ENCODE data around the gene ARL8B. TPM values are rescaled to one million over a fixed set of nuclear protein-coding genes. Genes with fewer than 3 reads are reported as not detected.

ARL8B gene
- total RNA-seq, 2 experiments from 2014 or later = 41.0 to 44.0 TPM

DNA sequence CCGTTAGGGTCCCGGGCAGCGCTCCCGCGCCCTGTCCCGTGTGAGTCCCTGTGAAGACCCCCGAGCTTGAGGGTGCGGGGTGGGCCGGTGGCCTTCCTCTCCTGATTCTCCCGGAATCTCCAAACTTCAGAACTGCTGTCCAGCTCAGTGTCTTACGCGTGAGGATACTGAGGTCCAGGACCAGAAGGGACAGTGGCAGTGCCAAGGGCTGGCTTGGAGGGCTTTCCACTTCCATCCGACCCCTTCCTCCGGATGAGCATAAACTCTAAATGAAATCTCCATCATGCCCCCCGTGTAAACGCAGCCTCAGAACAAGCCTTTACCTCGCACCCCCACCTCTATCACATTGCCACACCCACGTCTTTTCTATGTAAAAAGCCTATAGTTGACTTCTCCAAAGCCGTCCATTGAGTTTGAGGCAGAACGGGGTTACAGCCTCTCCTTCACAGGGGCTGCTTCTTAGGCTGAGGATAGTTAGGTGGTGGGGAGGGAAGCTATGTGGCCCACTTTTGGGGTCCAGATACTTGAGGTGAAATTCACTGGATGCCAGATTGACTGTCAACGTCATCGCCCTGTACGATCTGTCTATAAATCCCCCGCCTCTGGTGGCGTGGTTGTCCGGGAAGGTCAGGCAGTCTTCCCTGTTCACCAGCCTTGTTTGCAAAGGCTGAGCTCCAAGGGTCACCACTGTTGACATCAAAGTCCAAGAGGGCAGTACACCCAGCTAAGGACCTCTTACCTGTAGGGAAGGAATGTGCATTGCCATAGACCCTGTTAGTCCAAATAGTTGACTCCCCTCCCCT lies 66.5 kb downstream of the ARL8B start:
- no peaks in the 10 kb centered on the region for H3K27me3 Mint-ChIP-seq (ENCODE audit: low read depth)
- ChIA-PET CTCF (interaction anchor here (1.2 to 3.3 kb wide), 5 partner anchors 9 to 477 kb away, joined by 3 to 19 read pairs (median 5); partner anchors contain the start of gene ARL8B), POLR2A (interaction anchor here (0.9 to 3.9 kb wide), 9 partner anchors 9 to 354 kb away, joined by 3 to 56 read pairs (median 4); partner anchors contain the start of gene ARL8B)
- H3K27ac Mint-ChIP-seq = peak overlapping the region; percentile 99
- H3K9me3 Mint-ChIP-seq (ENCODE audit: insufficient read depth) = no peaks in the 10 kb centered on the region
- peak overlapping the region; percentile 87 for H3K4me3 Mint-ChIP-seq
- peak; percentile 9 for ATAC-seq
- peaks cover 38% of the 10 kb centered on the region for H3K36me3 Mint-ChIP-seq (ENCODE audit: low read depth)
- H3K4me1 Mint-ChIP-seq (ENCODE audit: low read depth) = peaks cover 41% of the 10 kb centered on the region
- DNase-seq = peak; percentile 63

DNA sequence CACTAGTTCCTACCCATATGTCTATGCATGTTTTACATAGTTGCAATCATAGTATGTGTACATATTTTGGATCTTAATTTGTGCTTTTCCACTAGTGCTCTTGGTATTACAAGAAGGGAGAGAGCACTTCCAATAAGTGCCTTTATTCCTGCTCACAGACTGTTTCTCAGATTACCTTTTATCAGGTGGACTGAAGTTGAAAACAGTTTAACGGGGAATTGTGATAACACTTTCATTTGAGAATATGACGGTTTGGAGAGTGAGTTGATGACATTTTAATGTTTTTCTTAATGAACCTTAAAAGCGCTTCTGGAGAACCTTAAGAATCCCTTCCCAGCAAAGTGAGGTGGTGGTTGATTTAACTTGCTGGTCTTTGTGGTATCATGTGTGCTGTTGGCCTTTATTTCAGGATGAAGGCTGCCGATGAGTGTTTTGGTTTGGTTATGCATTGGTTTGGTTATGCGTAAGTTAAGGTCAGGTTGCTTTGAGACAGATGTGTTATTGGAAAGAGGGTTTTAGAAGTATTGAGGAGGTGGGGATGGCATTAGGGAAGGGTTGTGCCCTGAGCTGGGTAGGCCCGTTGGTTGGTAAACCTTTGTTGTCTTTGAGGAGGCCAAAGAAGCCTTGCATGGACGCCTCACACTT lies 68.2 kb downstream of the ARL8B start:
- Mint-ChIP-seq H3K4me1 (ENCODE audit: low read depth) (peaks cover 57% of the 10 kb centered on the region), H3K4me3 (peak overlapping the region; percentile 87), H3K9me3 (ENCODE audit: insufficient read depth) (no peaks in the 10 kb centered on the region), H3K27me3 (ENCODE audit: low read depth) (no peaks in the 10 kb centered on the region), H3K36me3 (ENCODE audit: low read depth) (peaks cover 50% of the 10 kb centered on the region), H3K27ac (peak overlapping the region; percentile 83)
- no peak for ATAC-seq
- ChIA-PET POLR2A (interaction anchor here (3.5 kb wide), 1 partner anchor 7 kb away, joined by 56 read pairs; no protein-coding TSS in a partner anchor), CTCF (interaction anchor here (0.6 kb wide), 1 partner anchor 12 kb away, joined by 3 read pairs; no protein-coding TSS in a partner anchor)
- no peak for DNase-seq

DNA sequence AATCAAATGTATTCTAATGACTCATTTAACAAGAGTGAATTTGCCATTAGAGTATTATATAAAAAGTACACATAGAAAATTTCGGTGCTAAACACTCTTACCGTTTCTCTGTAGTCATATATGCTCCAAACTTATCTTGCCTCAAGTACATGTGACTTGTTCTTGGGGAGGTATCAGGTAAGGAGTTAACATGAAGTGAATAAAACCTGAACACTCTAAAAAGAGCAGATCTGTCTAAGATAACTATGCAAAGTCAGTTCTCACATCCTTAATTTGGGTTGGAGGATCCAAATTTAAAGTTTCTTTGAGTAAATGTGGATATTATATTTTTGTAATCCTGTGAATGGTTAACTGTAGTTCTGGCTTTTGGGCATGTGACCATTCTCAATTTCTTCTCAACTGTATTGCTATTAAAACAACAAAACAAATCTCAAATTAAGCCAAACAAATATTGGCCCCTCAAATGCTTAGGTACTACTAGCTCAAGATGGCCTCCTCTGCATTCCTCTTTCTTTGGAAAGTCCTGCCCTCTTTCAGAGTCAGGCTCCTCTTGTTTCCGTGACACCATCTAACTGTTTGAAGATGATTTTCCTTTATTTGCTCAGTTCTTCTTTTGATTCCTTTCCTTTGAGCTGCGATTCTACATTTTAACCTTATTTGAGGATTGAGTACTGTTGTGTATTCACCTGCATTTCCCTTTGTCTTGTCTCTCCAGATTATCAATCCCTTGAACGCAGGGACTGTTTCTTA lies 69.6 kb downstream of the ARL8B start:
- ATAC-seq (no peak), DNase-seq (no peak)
- H3K4me3 Mint-ChIP-seq = peak overlapping the region; percentile 56
- POLR2A ChIA-PET = interaction anchor here (1.1 kb wide), 1 partner anchor 10 kb away, joined by 7 read pairs; no protein-coding TSS in a partner anchor
- peaks cover 63% of the 10 kb centered on the region for H3K4me1 Mint-ChIP-seq (ENCODE audit: low read depth)
- CTCF ChIA-PET = interaction anchor here (0.9 to 2.5 kb wide), 5 partner anchors 10 to 480 kb away, joined by 4 to 10 read pairs (median 7); no protein-coding TSS in a partner anchor
- no peaks in the 10 kb centered on the region for H3K27me3 Mint-ChIP-seq (ENCODE audit: low read depth)
- H3K36me3 Mint-ChIP-seq (ENCODE audit: low read depth) = peaks cover 64% of the 10 kb centered on the region
- H3K9me3 Mint-ChIP-seq (ENCODE audit: insufficient read depth) = no peaks in the 10 kb centered on the region
- peak overlapping the region; percentile 75 for H3K27ac Mint-ChIP-seq

DNA sequence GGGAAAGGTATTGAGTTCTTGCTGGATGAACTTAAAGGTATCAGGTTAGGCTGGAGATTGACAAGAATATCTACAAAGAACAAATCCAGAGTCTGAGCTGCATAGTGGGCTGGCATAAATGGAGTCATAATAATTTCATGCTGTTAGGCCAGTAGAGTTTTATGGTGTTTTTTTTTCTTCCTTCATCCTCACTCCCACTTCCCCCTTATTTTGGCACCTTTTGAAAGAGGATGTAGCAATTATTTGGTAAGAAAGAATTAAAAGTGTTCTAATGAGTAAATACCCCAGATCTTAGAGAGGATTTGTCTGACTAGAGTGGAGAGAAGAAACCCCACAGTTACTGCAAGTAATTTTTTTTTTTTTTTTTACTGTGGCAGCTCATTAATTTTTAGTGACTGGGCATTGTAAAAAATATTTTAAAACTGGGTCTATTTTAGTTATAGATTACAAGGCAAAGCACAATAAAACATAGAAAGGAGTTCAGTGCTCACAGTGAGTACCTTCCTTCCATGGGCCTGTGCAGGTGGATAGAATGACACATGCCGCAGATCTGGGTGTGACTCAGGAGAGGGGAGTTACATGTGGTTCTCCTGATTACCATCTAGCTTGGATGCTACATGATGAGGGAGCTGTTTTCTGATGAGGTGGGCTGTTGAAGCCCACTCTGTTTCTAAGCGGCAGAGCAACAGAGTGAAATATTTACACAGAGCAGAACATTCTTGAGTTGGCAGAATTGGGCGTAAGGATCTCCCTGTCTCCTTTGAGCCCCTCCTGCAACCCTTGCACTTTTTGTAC lies 70.7 kb downstream of the ARL8B start:
- Mint-ChIP-seq H3K4me3 (peak overlapping the region; percentile 56), H3K27ac (peak overlapping the region; percentile 75), H3K9me3 (ENCODE audit: insufficient read depth) (no peaks in the 10 kb centered on the region), H3K27me3 (ENCODE audit: low read depth) (no peaks in the 10 kb centered on the region), H3K4me1 (ENCODE audit: low read depth) (peaks cover 69% of the 10 kb centered on the region), H3K36me3 (ENCODE audit: low read depth) (peaks cover 74% of the 10 kb centered on the region)
- ChIA-PET POLR2A (no interaction called here), CTCF (interaction anchor here (0.9 to 2.7 kb wide), 6 partner anchors 9 to 481 kb away, joined by 4 to 10 read pairs (median 8); no protein-coding TSS in a partner anchor)
- ATAC-seq (no peak), DNase-seq (no peak)

DNA sequence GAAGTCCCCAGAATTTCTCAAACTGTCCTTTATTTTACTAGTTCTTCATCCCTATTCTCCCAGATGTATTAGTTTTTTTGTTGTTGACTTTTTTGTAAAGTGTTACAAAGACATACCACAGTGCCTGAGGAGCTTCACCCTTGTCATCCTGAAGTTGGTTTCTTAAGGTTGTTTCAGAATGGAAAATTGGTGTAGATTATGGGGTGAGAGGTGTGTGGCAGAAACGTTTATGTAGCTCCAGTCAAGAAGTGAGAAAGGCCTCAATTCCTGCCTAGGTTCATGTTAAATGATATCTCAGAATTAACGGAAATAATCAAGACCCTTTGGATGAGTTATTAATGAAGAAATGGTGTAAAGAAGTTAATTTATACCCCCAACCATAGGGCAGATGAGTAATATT lies 72.2 kb downstream of the ARL8B start:
- no peak for DNase-seq
- Mint-ChIP-seq H3K4me3 (no peak overlapping the region), H3K4me1 (ENCODE audit: low read depth) (peaks cover 84% of the 10 kb centered on the region), H3K36me3 (ENCODE audit: low read depth) (peaks cover 77% of the 10 kb centered on the region), H3K9me3 (ENCODE audit: insufficient read depth) (no peaks in the 10 kb centered on the region), H3K27ac (peak overlapping the region; percentile 71), H3K27me3 (ENCODE audit: low read depth) (no peaks in the 10 kb centered on the region)
- ATAC-seq = peak; percentile 28
- POLR2A ChIA-PET = interaction anchor here (1.0 to 1.3 kb wide), 2 partner anchors 8 to 214 kb away, joined by 3 to 5 read pairs; no protein-coding TSS in a partner anchor
- CTCF ChIA-PET = interaction anchor here (0.6 to 2.7 kb wide), 5 partner anchors 33 to 483 kb away, joined by 3 to 10 read pairs (median 8); no protein-coding TSS in a partner anchor

DNA sequence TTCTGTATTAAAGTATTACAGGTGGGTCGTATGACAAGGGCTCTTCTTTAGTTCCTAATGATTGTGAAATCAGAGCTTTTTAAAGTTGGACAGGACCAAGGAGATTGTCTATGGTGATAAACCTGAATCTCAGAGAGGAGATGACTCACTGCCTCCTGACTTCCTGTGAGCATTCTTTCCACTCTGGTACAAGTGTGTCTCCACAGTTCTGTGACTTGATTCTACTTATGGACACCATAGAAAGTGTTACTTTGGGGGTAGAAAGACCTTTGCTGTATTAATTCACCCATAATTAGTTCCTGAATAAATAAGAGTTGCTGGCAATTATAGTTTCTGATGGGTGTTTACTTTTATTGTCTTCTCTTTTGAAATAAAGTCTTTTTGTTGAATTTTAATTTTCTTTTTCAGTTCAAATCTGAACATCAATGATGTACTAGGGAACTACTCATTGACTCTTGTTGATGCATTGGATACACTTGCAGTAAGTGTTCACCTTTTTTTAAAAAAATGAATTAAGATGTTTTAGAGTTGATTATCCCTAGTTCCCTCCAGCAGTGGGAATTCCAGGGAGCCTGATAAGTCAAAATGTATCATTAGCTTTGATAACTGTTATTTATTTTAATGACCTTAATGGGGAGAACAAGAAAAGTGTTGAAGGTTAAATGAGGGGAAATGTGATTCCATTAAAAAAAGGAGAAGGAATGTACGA lies 72.9 kb downstream of the ARL8B start:
- DNase-seq (peak; percentile 70), ATAC-seq (peak; percentile 70)
- no peaks in the 10 kb centered on the region for H3K27me3 Mint-ChIP-seq (ENCODE audit: low read depth)
- H3K27ac Mint-ChIP-seq = peak overlapping the region; percentile 71
- ChIA-PET POLR2A (interaction anchor here (0.5 to 1.0 kb wide), 3 partner anchors 8 to 73 kb away, joined by 3 to 4 read pairs (median 3); partner anchors contain the start of gene ARL8B), CTCF (interaction anchor here (0.6 to 2.7 kb wide), 4 partner anchors 33 to 484 kb away, joined by 3 to 10 read pairs (median 6); no protein-coding TSS in a partner anchor)
- peaks cover 88% of the 10 kb centered on the region for H3K4me1 Mint-ChIP-seq (ENCODE audit: low read depth)
- peak overlapping the region; percentile 19 for H3K4me3 Mint-ChIP-seq
- H3K9me3 Mint-ChIP-seq (ENCODE audit: insufficient read depth) = no peaks in the 10 kb centered on the region
- peaks cover 78% of the 10 kb centered on the region for H3K36me3 Mint-ChIP-seq (ENCODE audit: low read depth)

DNA sequence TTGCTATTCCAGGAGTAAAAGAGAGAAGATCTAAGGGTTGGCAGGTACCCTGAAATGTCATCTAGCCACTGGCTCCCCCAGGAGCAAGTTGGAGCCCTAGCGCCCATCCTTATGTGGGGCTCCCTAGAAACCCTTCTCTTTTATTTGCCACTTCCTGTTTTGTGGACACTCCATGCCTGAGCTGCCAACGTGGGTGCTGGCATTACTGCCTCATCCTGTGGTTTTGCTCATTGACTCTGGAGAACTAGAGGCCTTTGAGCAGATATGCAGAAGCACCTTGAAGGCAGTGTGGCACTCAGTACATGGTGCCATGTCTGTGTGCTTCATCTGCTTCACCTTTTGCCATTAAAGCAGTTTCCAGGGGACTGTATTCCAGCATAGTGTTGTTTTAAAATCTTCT lies 73.5 kb downstream of the ARL8B start:
- Mint-ChIP-seq H3K27me3 (ENCODE audit: low read depth) (no peaks in the 10 kb centered on the region), H3K27ac (peak overlapping the region; percentile 84), H3K4me3 (peak overlapping the region; percentile 9), H3K36me3 (ENCODE audit: low read depth) (peaks cover 77% of the 10 kb centered on the region), H3K4me1 (ENCODE audit: low read depth) (peaks cover 86% of the 10 kb centered on the region), H3K9me3 (ENCODE audit: insufficient read depth) (no peaks in the 10 kb centered on the region)
- POLR2A ChIA-PET = interaction anchor here (0.6 to 1.0 kb wide), 2 partner anchors 73 to 410 kb away, joined by 3 to 4 read pairs; partner anchors contain the start of gene ARL8B
- CTCF ChIA-PET = interaction anchor here (1.8 to 3.7 kb wide), 2 partner anchors 8 to 484 kb away, joined by 8 to 19 read pairs; partner anchors contain the start of gene EDEM1
- ATAC-seq (peak; percentile 6), DNase-seq (peak; percentile 43)

DNA sequence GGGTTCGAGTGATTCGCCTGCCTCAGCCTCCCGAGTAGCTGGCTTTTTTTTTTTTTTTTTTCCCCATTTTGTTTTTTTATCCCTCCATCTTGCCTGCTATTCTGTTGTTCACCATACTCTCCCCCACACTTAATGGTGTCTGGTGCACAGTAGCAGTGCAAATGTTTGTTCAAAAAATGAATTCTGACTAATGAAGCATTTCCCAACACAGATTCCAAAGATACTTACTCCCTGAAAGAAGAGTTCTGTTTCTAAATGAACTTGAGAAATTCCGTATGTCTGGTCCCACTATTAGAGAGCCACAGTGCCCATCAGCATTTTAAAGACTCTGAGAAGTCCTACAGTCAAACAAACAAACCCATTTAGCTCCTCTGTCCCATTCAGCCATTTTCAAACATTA lies 74.9 kb downstream of the ARL8B start:
- ChIA-PET POLR2A (interaction anchor here (0.6 to 3.6 kb wide), 7 partner anchors 9 to 893 kb away, joined by 3 to 56 read pairs (median 4); partner anchors contain the start of genes BHLHE40 and EDEM1), CTCF (interaction anchor here (0.9 to 3.7 kb wide), 9 partner anchors 9 to 485 kb away, joined by 3 to 19 read pairs (median 5); partner anchors contain the start of gene EDEM1)
- no peak for ATAC-seq
- peaks cover 79% of the 10 kb centered on the region for H3K4me1 Mint-ChIP-seq (ENCODE audit: low read depth)
- no peaks in the 10 kb centered on the region for H3K27me3 Mint-ChIP-seq (ENCODE audit: low read depth)
- H3K36me3 Mint-ChIP-seq (ENCODE audit: low read depth) = peaks cover 80% of the 10 kb centered on the region
- no peaks in the 10 kb centered on the region for H3K9me3 Mint-ChIP-seq (ENCODE audit: insufficient read depth)
- DNase-seq = no peak
- H3K27ac Mint-ChIP-seq = peak overlapping the region; percentile 84
- peak overlapping the region; percentile 46 for H3K4me3 Mint-ChIP-seq

DNA sequence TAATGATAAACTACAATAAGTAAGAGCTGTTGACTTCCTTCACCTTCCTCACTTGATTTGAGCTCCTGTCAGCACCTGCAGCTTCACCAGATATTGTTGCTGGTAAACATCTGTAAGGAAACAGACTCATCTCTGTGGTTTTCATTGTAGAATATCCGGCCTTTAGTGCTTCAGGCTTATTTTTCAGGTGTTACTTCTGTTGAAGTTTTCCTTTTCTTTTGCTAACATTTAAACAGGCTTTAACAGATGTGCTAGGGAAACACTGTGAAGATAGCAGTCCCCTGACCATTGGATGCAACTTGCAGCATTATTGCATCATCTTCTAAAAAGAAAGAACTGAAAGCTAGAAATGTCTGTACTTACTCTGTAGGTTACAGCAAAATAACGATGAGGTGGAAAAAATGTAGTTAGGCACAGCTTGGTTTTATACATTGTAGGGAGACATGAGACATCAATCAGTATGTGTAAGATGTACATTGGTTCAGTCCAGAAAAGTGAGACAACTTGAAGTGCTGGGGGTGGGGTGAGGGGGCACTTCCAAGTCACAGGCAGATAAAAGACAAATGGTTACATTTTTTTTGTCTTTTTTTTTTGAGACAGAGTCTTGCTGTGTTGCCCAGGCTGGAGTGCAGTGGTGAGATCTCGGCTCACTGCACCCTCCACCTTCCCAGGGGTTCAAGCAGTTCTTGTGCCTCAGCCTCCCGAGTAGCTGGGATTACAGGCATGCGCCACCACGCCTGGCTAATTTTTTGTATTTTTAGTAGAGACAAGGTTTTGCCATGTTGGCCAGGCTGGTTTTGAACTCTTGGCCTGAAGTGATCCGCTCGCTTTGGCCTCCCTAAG lies 75.6 kb downstream of the ARL8B start:
- peak overlapping the region; percentile 84 for H3K27ac Mint-ChIP-seq
- ChIA-PET POLR2A (interaction anchor here (0.6 to 3.6 kb wide), 5 partner anchors 9 to 893 kb away, joined by 3 to 56 read pairs (median 4); partner anchors contain the start of genes BHLHE40 and EDEM1), CTCF (interaction anchor here (1.1 to 3.7 kb wide), 9 partner anchors 10 to 486 kb away, joined by 3 to 19 read pairs (median 5); partner anchors contain the start of gene EDEM1)
- H3K4me1 Mint-ChIP-seq (ENCODE audit: low read depth) = peaks cover 72% of the 10 kb centered on the region
- DNase-seq (peak; percentile 65), ATAC-seq (peak; percentile 61)
- H3K27me3 Mint-ChIP-seq (ENCODE audit: low read depth) = no peaks in the 10 kb centered on the region
- H3K9me3 Mint-ChIP-seq (ENCODE audit: insufficient read depth) = no peaks in the 10 kb centered on the region
- H3K4me3 Mint-ChIP-seq = peak overlapping the region; percentile 46
- H3K36me3 Mint-ChIP-seq (ENCODE audit: low read depth) = peaks cover 79% of the 10 kb centered on the region
